Stimulated activated CD8-positive, alpha-beta memory T cell treated with anti-CD3 and anti-CD28 coated beads, Interleukin-12 subunit alpha, Interleukin-12 subunit beta, amount 100 ng/mL, for 4 hours (primary cell): Measurements from ENCODE around the gene TMEM156.
"Not testable (repeated sequence)": the region's sequence is repeated elsewhere in the genome, so short reads cannot be mapped to it uniquely, and the experiment has no call there.

ENCODE experiments used
- DNase-seq: peaks from one replicate; pipeline ENCODE4 v3.0.0-alpha.2; 2020; ENCODE audit warnings: low read depth

The TMEM156 gene

DNA sequence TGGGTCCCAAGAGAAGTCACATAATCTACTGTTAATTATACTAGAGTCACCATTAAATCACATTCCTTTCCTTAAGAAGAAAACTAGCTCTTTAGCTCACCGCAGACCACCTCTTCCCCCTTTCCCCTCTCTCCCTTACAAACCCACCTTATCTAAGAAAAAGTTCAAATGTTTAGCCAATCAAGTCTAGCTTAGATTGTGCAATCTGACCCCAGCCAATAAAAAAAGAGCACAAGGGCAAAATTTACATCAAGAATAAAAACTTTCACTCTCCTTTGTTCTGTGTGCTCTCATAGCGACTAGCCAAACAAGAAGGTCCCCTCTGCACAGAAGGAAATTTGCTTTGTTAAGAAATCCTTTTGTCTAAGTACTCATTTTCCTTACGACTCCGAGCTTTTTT is 76.3 kb downstream of the TMEM156 start:
- DNase-seq, result no peak

DNA sequence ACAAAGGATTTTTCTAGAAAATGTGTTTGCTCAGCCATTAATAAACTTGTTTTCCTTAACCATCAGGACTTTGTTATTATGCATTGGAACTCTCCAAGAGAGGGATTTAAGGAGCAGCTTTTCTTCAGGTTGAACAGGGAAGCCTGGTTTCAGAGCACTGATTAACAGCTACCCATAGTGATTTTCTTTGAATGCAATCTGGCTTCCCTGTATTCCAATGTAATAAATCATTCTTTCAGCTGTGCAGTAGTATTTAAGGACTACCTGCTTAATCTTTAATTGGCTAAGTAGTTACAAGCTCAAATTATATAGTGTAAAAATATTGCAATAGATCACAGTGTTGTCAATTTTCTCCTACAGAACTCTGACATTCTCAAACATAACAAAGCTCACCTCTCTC is 77.5 kb downstream of the TMEM156 start:
- DNase-seq, result no peak

DNA sequence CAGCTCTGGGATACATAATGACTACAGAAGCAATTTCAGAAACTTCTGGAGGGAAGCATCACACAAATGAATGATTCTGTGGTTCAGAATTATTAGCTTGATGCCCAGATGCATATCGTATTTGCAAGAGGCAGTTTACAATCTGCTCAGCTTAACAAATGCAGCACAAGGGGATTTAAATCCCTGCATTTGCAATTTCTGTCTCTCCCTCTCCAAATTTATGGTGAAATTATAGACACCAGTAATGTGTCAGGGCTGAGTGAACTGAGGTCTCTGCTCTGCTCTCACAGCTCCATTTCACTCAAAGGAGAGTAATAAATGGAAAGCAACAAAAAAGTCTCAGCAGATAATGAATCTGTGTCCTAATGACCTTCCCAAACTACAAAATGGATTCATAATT is 80.2 kb downstream of the TMEM156 start:
- no peak for DNase-seq

DNA sequence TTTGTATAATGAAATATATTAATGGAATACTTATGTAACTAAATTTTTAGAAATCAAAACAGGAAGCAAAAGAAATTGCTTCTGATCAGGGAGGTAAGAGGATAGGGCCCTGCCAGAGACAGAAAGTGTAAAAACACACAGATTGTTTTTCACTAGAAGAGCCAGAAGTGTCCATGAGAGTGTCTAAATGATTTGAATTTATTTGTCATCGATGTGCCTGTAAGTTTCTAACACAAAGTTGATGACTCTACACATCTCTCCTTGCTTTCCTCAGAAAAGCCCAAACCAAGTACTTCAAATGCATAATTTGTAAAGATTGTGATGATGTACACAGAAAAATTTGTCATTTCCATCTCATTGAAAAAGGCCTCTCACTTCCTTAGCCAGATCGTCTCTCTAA is 80.6 kb downstream of the TMEM156 start:
- no peak for DNase-seq

DNA sequence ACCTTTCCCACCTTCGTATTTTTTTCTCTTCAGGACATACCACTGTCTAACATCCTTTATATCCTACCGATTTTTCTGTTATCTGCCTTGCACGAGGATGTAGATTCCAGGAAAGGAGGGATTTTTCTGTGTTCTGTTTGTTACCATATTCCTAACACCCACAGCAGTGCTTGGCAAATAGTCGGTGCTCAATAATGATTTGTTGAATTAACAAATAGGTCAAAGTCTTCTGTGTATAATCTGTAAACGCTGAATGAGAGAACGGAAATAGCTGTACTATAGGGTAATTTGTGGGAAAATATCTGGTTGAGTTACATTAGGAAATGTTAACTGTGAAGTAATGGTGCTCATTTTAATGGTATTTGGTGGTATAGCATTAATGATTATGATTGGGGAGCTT is 81.5 kb downstream of the TMEM156 start:
- DNase-seq, result no peak

DNA sequence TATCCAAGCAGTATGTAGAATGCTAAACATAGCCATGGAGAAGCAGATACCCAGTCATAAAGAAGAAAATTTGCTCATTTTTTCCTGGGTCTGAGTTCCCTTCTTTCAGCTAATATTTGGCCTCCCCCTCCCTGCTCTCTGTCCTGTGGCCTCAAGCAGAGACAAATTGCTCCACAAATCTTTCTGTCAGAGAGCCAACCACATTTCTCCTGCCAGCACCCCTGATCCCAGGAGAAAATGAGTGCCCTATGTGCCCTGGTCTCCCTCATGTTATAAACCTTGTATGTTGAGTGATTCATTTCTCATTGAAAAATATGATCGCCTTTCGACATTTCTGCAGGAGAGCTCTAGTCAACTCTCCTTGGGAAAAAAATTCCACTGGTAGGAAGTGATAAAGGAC is 82.0 kb downstream of the TMEM156 start:
- no peak for DNase-seq

DNA sequence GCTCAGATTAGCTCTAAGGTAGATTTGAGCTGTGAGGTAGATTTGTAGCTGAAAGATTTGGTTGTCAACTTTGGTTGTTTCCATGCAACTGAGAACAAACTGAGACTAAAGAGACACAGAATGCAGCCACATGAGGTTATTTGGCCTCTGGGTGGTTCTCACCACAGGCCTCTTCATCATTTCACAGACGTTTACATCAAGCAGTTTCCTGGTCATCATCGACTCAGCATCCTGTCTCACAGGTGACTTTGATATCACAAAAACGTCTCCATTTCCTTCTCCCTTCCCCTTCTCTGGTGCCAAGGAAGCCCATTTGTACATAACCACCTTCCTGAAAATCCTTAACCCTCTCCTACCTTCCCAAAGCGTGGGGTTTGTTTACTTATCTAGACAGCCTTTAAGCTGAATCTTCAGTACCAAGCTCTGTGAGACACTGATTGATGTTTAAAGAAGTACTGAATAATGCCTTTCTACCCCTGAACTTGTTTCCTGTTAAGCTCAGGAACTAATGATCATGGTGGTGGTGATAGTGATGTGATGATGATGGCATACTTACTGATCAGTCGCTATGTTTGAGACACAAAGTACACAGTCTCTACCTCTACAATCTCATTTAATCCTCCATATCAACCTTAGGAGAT is 82.7 kb downstream of the TMEM156 start:
- DNase-seq, result no peak

DNA sequence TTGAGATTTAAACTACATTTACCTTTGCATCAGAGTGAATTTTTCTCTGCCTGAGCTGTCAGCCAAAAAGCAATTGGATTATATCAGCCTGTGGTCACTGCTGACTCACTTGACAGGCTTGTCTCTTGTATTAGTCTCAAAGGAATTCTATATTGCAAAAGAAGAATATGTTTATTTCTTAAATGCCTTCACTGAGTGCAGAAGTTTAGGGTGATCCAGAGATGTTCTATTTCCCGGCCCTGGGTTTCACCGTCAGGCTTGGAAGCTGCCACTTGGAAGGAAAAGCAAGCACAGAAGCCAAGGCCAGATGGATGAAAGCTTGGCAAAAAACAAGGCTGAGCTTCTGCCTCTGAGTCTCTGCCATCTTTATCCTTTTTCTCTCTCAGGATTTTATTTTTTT is 83.7 kb downstream of the TMEM156 start:
- no peak for DNase-seq

DNA sequence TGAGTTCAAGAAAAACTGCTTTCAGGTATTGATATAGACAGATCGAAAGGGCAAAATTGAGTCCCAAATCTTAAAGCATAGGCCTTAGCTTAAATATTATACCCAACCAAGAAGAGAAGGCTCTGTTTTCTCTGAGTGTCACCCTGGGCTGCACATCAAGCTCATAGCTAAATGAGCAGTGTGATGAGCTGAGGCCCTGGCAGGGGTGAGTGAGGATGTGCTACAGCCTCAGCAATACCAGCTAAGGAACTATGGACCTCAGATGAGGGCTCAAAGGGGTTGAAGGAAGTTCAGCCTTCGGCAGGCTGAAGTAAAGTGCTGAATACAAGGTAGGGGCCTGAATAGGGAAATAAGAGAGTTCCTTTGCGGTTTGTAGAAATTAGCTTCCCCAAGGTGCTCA is 85.3 kb downstream of the TMEM156 start:
- no peak for DNase-seq

DNA sequence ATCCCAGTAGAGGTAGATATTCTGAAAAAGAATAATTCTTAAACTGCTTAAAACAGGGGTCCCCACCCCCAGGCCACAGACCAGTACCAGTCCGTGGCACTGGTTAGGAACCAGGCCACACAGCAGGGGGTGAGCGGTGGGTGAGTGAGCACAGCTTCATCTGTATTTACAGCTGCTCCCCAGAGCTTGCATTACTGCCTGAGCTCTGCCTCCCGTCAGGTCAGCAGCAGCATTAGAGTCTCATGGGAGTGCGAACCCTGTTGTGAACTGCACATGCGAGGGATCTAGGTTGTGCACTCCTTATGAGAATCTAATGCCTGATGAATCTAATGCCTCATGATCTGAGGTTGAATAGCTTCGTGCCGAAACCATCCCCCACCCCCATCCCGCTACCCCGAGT is 87.8 kb downstream of the TMEM156 start:
- DNase-seq, result no peak

DNA sequence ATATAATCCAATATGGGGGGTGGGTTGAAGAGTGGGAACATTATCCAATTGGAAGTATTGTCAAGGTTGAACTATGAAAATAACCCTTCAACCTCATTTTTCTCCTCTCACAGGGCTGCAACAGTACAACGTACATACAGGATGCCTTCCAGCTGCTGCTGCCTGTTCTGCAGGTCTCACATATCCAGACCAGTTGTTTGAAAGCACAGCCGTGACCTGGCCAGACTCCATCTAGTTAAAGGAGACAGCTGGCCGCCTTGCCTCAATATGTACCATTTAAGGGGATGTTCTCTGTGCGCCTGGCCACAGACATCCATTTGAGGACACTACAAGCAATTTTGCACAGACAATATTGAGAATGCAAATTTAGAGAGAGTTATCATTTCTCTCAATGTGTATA is 88.9 kb downstream of the TMEM156 start:
- no peak for DNase-seq

DNA sequence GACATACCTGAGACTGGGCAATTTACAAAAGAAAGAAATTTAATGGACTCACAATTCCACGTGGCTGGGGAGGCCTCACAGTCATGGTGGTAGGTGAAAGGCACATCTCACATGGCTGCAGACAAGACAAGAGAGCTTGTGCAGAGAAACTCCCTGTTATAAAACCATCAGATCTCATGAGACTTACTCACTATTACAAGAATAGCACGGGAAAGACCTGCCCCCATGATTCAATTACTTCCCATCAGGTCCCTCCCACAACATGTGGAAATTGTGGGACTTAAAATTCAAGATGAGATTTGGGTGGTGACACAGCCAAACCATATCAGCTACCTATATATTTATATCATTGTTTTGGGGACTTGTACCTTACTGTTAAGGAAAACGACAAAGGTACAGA is 90.3 kb downstream of the TMEM156 start:
- DNase-seq, result not testable (repeated sequence)

DNA sequence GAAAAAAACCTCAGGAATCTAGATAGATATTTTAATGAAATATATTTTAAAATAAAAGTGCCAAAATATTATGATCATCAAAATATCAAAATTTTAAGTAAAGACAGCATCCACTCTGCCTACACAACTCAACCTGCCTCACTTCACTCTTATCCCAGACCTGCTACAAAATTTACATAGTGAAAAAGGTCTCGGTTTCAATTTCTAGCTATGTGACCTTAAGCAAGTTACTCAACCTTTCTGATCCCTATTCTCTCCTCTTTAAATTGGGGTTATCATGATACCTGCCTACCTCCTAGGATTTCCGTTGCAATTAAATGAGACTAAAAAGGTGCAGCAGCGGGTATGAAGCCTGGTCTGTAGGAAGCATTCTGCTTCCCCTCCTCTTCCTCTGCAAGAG is 91.7 kb downstream of the TMEM156 start:
- DNase-seq, result no peak

DNA sequence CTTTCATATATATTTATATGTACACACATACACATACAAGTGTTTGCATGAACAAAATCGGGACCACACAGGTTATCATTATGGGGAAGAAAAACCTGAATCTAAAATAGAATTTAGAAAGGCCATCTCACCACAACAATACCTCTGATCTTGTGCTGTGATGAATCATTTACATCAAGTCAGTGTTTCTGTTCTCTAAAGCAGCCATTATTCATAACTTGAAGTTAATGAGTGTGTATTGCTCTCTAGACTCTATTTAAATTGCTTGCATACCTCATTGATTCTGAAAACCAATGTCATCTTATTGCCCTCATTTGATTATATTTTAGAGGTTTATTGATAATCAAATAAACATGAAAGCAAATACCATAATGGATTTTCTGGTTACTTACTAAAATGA is 93.0 kb downstream of the TMEM156 start:
- no peak for DNase-seq

DNA sequence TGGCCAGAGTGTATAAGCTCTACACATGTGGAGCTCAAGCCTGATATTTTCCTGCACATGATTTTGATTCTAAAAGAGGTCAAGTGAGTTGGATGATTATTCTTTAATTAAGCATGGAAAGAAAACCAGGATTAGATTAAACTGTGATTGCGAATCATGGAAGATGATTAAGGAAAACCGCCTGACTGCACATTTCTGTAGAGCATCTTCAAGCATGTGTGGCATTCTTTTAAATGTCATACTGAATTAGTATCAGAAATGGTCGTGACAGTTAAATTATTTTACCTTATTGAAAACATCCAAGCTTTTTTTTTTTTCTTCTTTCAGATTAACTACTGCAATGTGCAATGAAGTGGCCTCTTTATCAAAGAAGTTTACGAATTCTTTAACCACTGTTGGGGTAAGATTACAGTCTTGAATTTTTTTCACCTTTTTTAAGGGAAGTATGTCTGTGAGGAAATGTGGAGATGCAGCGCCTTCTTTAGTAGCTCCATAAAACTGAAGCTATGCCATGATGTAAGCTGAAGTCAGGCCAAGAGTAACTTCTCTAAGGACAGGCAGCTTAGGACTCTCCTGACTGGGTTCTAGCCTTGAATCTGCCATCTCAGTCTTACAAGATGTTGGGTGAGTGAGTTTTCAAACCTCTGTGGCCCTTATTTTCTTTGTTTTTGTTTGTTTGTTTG is 96.7 kb downstream of the TMEM156 start:
- no peak for DNase-seq

DNA sequence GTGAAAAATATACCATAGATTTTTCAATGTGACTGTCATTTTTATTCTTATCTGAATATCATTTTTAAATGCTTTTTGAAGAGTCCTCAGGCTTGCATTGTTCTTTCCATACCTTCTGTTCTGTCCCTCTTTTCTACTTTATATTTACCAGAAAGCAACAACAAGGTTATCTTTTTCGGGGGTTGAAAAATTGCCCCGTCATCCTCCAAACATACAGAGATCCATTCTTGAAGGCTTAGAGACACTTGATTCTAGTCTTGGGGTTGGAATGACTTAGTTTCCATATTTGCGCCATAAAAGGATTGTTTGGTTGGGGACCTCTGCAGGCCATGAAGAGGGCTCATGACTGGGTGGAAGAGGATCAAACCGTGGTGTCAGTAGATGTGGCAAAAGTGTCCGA is 101.1 kb downstream of the TMEM156 start:
- no peak for DNase-seq

DNA sequence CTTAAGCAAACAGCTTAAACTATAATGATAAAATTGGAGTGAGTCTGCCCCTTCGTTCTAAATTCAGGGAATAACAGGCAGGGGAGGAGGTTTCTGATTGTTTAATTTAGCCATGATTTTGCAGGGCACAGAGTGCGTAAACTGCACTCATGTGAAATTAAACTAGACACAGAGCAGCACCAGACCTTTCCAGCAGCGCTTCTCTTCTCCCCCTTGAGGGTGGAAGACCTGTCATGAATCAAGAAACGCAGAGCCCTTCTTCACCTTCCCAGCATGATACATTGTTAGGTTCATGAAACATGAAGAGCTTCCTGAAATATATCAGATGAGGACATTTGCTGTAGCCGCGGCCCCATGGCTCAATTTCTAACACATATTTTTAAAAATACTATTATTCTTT is 101.5 kb downstream of the TMEM156 start:
- DNase-seq, result no peak

DNA sequence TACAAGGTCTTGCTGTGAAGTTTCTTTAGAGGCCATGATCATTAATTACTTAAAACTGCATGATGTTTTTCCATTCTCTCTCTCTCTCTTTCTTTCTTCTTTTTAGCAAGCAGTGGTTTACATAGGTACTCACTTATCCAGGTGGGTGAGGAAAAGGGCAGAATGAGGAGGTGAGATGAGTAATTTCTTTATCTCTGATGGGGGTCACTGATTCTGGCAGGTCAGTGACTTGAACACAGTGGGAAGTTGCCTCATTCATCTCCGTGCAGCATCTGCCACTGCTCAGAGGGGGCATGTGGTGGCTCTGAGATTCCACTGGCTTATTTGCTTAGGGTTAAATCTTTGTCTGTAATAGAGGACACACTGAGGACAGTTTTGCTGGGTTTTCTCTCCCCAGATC is 102.0 kb downstream of the TMEM156 start:
- no peak for DNase-seq

DNA sequence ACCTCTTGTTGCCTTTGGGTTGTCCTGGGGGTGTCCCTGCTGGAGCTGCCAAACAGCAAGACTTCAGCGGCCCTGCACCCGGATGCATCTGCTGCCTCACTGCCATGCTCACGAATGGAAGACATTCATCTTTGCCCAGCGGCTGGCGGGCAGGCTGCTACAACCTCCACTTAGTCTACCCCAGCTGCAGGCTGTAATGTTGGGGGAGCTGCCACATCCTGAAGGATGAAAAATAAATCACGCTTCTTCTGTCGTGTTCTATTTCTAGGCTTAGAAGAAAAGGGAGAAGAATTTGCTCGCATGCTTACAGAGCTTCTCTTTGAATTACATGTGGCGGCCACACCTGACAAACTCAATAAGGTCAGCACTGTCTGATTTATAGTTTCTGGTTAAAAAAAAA is 103.2 kb downstream of the TMEM156 start:
- DNase-seq, result no peak

DNA sequence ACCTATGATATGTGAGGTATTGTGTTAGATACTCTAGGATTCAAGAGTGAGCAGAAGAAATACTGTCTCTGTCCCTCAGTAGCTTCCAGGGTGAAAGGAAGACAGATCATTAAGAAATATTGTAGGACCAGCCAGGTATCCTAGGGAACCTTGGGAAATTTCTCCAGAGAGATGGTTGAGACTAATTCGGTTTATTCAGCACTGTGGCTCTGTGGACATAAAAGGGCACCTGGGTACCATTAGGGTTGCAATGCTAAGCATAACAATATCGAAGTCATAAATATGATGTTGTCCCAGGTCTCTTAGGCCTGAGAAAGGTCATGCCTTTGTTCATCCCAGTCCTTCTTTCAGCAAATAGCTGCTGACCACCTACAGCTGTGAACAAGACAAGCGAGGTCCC is 103.6 kb downstream of the TMEM156 start:
- no peak for DNase-seq

DNA sequence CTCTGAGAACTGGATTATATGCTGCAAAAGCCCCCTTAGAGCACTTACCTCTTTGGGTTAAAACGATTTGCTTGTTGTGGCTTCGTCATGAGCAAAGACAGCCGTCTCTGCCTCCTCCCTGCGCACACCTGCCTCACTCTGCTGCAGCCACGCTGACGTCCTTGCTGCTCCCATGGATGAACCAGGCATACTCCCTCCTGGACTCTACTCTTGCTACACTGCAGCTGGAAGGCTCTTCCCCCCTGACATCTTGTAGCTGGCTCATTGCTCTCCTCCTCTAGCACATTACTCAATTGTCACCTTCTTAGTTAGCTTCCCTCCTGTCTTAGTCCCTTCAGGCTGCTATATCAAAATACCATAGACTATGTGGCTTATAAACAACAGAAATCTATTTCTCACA is 105.3 kb downstream of the TMEM156 start:
- no peak for DNase-seq

DNA sequence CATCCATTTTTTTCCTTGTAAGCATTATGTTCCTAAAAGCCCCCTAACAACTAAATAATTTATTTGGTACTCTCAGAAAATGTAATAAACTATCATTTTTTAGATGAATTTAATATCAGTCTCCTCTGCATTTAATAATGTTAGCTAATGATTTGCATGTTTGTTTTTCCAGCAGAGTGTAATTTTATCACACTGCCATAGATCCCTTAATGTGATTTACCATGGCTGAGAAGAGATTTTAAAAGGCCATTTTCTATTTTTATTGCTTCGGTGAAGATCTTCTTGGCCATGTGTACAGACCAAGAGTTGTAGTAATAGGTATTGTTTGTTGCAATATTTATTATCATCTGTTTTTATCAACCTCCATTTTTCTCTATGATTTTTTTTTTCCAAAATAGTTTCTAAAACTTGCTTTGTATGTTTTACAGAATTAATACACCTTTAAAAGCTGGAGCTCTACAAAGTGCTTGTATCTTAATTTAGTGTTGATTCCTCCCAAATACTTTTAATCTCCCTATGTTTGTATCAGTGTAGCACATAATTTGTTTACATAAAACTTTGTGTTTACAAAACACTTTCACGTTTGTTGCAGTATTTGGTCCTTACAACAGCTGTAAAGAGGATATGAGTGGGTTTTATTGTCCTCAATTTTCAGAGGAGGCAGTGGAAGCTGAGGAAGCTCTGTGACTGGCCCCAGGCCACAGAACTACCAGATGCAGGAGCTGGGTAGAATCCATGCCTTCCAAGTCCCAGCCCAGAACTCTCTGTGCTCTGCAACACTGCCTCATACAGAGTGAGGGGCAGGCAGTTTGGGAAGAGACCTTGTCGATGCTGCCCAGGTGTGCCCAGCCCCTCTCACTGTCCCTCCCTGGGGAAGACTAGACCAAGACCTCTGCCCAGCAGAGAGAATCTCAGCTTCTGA is 106.5 kb downstream of the TMEM156 start:
- no peak for DNase-seq

DNA sequence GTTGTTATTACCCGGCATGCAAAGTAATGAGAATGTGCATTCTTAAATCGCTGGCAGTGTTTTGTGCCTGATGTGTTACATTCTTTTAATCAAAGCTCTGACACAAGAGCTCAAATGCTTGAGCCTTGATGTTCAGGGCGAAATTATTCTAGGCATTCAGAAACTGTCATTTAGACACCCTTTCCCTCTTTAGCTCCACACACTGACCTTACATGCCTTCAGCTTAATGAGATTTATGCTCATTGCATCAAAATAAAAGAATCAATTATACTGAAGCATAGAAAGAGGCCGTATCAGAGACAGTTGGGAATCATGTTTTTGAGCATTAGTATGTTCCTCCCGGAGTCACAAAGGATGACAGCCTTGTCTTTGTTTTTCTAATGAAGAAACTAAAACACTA is 107.9 kb downstream of the TMEM156 start:
- no peak for DNase-seq
